OCI-LY3 (cell line): ENCODE measurements around the gene C1D.

Experiments
- H2AFZ ChIP-seq: fragments of 200-600, 300-600 bp; shearing (Covaris generic); 2 replicates; pipeline ENCODE4 v1.6.0; 2014; ENCODE audit warnings: antibody characterized with exemption, low read depth, low read length
- H3K27ac ChIP-seq: fragments of 200-600, 300-600 bp; sonication (generic); 2 replicates; pipeline ENCODE4 v1.5.1; 2014; ENCODE audit warnings: mild to moderate bottlenecking, low read length, moderate library complexity, mixed read lengths
- H3K27me3 ChIP-seq: fragments of 200-600, 300-600 bp; sonication (generic); 2 replicates; pipeline ENCODE4 v1.6.1; 2014; ENCODE audit warnings: low read depth, low read length, mixed read lengths
- H3K36me3 ChIP-seq: fragments of 200-600, 300-600 bp; sonication (generic); replicated peaks from 2 replicates; pipeline ENCODE3; 2014; ENCODE audit warnings: low read depth, low read length, mixed read lengths
- H3K4me1 ChIP-seq: fragments of 300-600, 200-600 bp; sonication (generic); 2 replicates; pipeline ENCODE4 v1.6.1; 2014; ENCODE audit warnings: low read length, mixed read lengths
- H3K4me2 ChIP-seq: fragments of 200-600, 300-600 bp; sonication (generic); 2 replicates; pipeline ENCODE4 v1.6.1; 2014; ENCODE audit warnings: low read length, mixed read lengths
- H3K4me3 ChIP-seq: fragments of 300-600, 200-600 bp; sonication (generic); 2 replicates; pipeline ENCODE4 v1.5.1; 2014; ENCODE audit warnings: antibody characterized with exemption, mild to moderate bottlenecking, low read length, moderate library complexity
- H3K79me2 ChIP-seq: fragments of 300-600, 200-600 bp; shearing (Covaris generic); 2 replicates; pipeline ENCODE4 v1.6.1; 2014; ENCODE audit warnings: mild to moderate bottlenecking, low read length, mixed read lengths
- H3K9ac ChIP-seq: fragments of 300-600, 200-600 bp; shearing (Covaris generic); 2 replicates; pipeline ENCODE4 v1.6.0; 2014; ENCODE audit warnings: mild to moderate bottlenecking, low read length, moderate library complexity
- H3K9me3 ChIP-seq: fragments of 200-600, 300-600 bp; shearing (Covaris generic); 2 replicates; pipeline ENCODE4 v1.6.1; 2014; ENCODE audit warnings: low read length, mixed read lengths; ENCODE audit not compliant: insufficient read depth
- H4K20me1 ChIP-seq: fragments of 200-600, 300-600 bp; sonication (generic); 2 replicates; pipeline ENCODE4 v1.6.1; 2016; ENCODE audit warnings: low read length, mixed read lengths; ENCODE audit not compliant: insufficient read depth
- CTCF ChIP-seq: fragments of 200-600, 300-600 bp; sonication (generic); IDR thresholded peaks from 2 replicates; pipeline ENCODE4 v1.5.1; 2014; ENCODE audit warnings: antibody characterized with exemption, low read length, low read depth
- EZH2phosphoT487 ChIP-seq: fragments of 200-600 bp; shearing (Covaris generic); IDR thresholded peaks from 2 replicates; pipeline ENCODE4 v1.6.1; 2018; ENCODE audit warnings: antibody characterized with exemption, mixed run types, low read depth

Gene C1D

DNA sequence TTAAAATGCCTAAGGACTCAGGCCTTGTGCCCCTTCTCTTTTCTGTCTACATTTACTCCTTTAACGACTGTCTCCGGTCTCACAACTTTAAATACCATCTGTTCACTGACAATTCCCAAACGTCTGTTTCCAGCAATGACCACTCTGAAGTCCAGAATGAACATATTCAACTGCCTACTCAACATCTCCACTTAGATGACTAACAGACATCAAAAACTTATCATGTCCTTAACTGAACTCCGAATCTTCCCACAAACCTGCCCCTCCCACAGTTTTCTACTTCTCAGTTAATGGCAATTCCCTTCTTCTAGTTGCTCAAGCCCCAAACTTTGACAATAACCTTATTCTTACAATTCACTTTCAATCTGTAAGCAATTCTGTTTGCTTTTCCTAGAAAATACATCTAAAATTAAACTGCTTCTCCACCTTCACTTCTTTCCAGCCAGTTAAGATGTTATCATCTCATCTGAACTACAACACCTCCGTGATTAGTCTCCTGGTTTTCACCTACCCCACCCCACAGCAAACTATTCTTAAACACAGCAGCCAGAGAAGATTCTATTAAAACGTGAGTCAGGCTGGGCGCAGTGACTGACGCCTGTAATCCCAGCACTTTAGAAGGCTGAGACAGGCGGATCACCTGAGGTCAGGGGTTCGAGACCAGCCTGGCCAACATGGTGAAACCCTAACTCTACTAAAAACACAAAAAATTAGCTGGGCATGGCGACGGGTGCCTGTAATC lies 2.8 kb downstream of the C1D start:
- no peaks in the 10 kb centered on the region for H3K9me3 ChIP-seq
- no peak overlapping the region for H3K4me2 ChIP-seq
- peaks cover 77% of the 10 kb centered on the region for H3K79me2 ChIP-seq

GRCh38 chr2:68057658-68058396 lies 5.0 kb downstream of the C1D start:
- no peak overlapping the region for H2AFZ ChIP-seq
- H4K20me1 ChIP-seq = peaks cover 43% of the 10 kb centered on the region
- no peak overlapping the region for H3K4me2 ChIP-seq
- TF ChIP-seq CTCF (no peak), EZH2phosphoT487 (no peak)
- H3K27ac ChIP-seq = no peak overlapping the region
- peaks cover 98% of the 10 kb centered on the region for H3K79me2 ChIP-seq
- no peaks in the 10 kb centered on the region for H3K36me3 ChIP-seq
- no peaks in the 10 kb centered on the region for H3K27me3 ChIP-seq
- H3K4me3 ChIP-seq = no peak overlapping the region
- no peaks in the 10 kb centered on the region for H3K9me3 ChIP-seq
- H3K4me1 ChIP-seq = peaks cover 6% of the 10 kb centered on the region
- H3K9ac ChIP-seq = no peak overlapping the region

More for the DNA sequence above, 2.8 kb downstream of the C1D start:
- Histone ChIP-seq H4K20me1 (peaks cover 30% of the 10 kb centered on the region), H3K9ac (no peak overlapping the region), H3K4me3 (no peak overlapping the region), H3K27me3 (no peaks in the 10 kb centered on the region), H3K4me1 (peaks cover 6% of the 10 kb centered on the region), H3K27ac (no peak overlapping the region), H3K36me3 (no peaks in the 10 kb centered on the region), H2AFZ (no peak overlapping the region)
- TF ChIP-seq CTCF (no peak), EZH2phosphoT487 (no peak)

DNA sequence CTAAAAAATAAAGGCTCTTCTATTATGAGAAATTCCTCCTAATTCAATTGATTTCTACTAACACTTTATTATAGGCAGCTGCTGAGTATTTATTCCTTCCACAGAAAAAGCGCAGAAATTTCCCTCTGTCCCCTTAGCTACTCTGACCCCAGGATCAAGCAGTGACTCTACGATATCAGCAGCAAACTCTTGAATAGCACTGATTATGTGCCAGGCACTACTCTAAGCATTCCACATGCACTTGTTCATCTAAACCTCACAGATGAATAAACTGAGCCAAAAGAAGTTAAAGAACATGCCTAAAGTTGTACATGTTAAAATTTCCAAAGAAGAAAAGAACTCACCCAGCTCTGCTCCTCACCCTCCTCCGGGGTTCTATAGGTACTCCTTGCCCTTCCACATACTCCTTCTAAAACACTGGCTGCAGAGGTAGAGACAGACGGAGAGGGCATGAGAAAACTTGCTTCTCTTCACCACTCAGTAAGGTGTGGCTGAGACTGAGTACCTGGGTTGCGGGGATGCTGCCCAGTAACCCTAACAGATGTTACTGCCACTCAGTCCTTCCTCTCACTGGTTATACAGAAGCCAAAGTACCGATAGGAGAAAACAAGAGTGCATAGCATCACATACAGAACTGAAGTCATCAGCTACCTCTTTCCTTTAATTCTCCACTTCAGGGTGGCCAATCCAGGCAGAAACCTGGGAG lies 9.9 kb downstream of the C1D start:
- H3K9me3 ChIP-seq = no peaks in the 10 kb centered on the region
- H3K27ac ChIP-seq = no peak overlapping the region
- H3K27me3 ChIP-seq = no peaks in the 10 kb centered on the region
- peaks cover 80% of the 10 kb centered on the region for H3K79me2 ChIP-seq
- H3K4me1 ChIP-seq = no peaks in the 10 kb centered on the region
- H3K4me3 ChIP-seq = no peak overlapping the region
- no peaks in the 10 kb centered on the region for H3K36me3 ChIP-seq
- no peak overlapping the region for H3K9ac ChIP-seq
- TF ChIP-seq CTCF (no peak), EZH2phosphoT487 (no peak)
- H2AFZ ChIP-seq = no peak overlapping the region
- H4K20me1 ChIP-seq = peaks cover 51% of the 10 kb centered on the region
- H3K4me2 ChIP-seq = no peak overlapping the region

DNA sequence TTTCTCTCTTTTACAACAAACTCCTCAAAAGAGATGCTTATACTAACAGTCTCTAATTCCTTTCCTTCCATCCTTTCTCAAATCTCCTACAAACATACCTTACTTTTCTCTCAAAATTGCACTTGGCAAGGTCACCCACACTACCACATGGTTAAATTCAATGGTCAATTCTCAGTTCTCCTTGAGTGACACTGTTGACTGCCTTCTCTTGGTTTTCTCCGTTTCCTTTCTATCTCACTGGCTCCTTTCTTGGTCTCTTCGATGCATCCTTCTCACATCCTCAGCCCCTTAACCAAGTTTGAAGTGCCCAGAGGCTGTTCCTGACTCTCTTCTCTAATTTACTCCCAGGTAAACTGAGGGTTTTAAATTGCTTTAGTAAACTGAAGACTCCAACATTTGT lies 12.5 kb downstream of the C1D start:
- Histone ChIP-seq H3K4me2 (no peak overlapping the region), H4K20me1 (peaks cover 40% of the 10 kb centered on the region), H3K79me2 (peaks cover 60% of the 10 kb centered on the region), H3K9ac (no peak overlapping the region), H3K27ac (no peak overlapping the region), H3K27me3 (no peaks in the 10 kb centered on the region), H2AFZ (no peak overlapping the region), H3K4me1 (no peaks in the 10 kb centered on the region), H3K4me3 (no peak overlapping the region), H3K9me3 (no peaks in the 10 kb centered on the region), H3K36me3 (peaks cover 4% of the 10 kb centered on the region)
- TF ChIP-seq EZH2phosphoT487 = no peak
- TF ChIP-seq CTCF = no peak
